ENCODE results near the gene RPL26.
A peak's percentile ranks its signal among the peaks of the same experiment; 100 is the strongest.

Gene RPL26

GRCh38 chr17:8383143-8383822 lies at the start of gene RPL26:
TSS of gene RPL26 (minus strand) at chr17:8383193. CDS start at chr17:8382310, 883 bp downstream.
- DNase-seq (ENCODE audit: low spot score) = peak; percentile 98

- no peak for DNase-seq (ENCODE audit: low spot score)
Measured at GRCh38 chr17:8430966-8431365, 48.0 kb upstream of the RPL26 start.

- no peak for DNase-seq (ENCODE audit: low spot score)
Measured at GRCh38 chr17:8426802-8427201, 43.8 kb upstream of the RPL26 start.

- no peak for DNase-seq (ENCODE audit: low spot score)
Measured at GRCh38 chr17:8426094-8426720, 43.2 kb upstream of the RPL26 start.

DNA sequence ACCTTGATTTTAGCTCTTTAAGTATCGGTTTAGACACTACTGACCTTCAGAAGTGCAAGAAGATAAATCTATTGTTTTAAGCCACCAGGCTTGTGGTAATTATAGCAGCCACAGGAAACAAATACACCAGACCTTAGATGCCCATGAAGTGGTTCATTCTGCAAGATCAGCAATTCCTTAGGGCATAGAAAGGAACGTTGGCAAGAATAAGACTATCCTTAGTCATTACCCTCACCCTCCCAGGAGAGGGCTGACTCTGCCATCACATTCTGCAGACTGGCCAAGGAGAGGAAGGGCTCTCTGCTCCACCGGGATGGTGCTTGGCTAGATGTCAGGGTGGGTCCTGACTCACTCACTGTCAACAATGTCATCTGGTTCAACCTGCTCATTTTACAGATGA lies 38.6 kb upstream of the RPL26 start:
- DNase-seq (ENCODE audit: low spot score) = no peak

- peak; percentile 71 for DNase-seq (ENCODE audit: low spot score)
Measured at GRCh38 chr17:8420041-8420934, 37.3 kb upstream of the RPL26 start.

DNA sequence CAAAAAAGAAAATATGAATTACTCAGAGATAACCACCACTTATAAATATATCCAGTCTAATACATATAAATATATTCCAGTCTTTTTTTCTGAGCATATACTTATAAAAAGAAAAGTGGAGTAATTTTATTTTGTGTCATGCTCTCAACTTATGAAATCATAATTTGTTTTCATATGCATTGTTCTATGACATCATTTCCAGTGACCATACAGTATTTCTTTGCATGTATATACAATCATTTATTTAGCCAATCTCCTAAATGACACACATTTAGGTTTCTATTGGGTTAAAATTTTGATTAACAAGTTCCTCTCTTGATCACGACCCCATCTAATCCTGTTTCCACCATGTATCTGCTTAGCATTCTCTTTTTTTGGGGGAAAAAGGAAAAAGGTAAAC lies 36.3 kb upstream of the RPL26 start:
- no peak for DNase-seq (ENCODE audit: low spot score)

GRCh38 chr17:8418471-8418870 lies 35.5 kb upstream of the RPL26 start:
- no peak for DNase-seq (ENCODE audit: low spot score)

DNA sequence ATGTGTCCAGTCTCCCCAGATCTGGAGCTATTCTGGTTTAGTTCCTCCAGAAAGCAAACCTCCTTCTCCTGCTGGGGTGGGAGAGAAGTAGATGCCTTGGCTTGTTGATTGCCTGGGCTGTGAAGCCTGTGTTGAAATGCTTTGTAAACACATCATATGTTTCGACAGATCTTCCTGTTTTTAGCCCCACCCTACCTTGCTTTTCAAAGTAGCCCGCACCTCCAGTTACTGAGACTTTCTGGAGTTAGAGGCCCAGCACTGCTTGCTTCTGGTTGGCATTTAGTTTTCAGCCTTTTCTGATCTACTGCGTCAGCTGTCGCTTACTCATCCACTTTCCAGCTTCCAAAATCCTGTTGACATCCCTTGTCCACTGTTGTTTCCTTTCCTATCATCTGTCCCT lies 34.8 kb upstream of the RPL26 start:
- DNase-seq (ENCODE audit: low spot score) = no peak

DNA sequence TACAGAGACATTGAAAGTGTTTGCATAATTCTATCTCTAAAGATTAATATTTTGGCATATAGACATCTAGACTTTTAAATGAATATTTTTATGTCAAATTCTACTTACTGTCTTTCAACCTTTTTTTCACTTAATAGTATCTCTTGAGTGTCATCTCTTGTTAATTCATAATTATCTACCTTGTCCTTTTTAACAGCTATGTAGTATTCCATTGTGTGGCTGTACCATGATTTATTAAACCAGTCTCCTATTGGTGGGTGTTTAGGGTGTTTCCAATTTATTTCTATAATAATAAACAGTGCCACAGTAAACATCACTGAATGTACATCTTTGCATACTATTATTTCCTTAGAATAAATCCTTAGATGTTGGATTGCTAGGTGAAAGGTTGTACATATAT lies 30.9 kb upstream of the RPL26 start:
- no peak for DNase-seq (ENCODE audit: low spot score)

GRCh38 chr17:8413328-8413727 lies 30.3 kb upstream of the RPL26 start:
- DNase-seq (ENCODE audit: low spot score) = no peak

DNA sequence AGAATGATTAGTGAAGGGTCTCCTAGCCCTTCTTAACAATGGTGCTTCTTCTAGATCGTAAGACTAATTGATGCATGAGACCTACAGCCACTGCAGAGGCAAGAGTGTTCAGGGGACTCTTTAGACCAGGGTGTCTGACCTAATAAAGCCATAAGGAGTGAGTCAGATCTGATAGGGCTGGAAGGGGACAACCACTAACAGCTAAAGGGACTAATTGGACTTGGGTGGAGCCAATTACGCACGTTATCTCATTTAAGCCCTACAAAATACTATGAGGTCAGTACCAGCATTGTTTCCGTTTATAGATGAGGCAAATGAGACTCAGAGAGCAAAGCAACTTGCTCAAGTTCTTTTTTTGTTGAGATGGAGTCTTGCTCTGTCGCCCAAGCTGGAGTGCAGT lies 29.1 kb upstream of the RPL26 start:
- no peak for DNase-seq (ENCODE audit: low spot score)

GRCh38 chr17:8410883-8411238 lies 27.9 kb upstream of the RPL26 start:
- DNase-seq (ENCODE audit: low spot score) = no peak

DNA sequence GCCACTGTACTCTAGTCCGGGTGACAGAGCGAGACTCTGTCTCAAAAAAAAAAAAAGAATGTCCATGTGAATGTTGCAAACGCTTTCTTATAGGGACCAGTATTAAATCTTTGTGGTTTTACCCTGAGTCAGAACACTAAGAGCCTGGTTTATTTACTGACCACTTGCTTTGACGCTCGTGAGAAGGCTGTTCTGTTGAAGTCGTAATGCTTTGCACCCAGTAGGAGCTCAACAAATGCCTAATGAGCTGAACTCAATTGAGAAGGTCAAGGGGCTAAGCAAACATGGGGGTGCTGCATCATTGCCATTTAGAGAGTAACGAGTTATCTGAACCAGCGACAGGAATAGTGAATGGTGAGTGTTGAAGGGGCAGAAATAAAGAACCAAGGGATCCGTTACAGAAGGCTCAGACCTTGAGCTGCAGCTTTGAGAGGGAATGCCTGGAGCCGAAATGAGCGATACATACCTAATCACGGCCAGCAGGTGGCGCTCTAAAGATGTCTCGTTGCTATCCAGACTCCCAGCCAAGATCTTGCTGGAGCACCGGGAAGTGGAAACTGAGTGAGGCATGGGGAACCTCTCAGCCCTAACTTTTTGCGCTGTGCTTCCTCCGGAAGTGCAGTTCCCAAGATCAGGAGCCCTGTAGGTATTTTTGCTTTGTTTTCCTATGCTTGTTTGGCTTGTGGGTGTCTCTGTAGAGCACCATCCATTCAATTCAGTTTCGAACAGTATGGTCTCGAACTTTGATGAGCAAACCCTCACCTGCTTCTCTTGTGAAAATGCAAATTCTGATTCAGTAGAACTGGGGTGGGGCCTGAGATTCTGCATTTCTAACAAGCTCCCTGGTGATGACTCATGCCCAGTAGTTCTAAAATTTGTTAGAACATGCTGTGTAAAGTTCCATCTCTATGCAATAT lies 27.2 kb upstream of the RPL26 start:
- DNase-seq (ENCODE audit: low spot score) = peak; percentile 91

DNA sequence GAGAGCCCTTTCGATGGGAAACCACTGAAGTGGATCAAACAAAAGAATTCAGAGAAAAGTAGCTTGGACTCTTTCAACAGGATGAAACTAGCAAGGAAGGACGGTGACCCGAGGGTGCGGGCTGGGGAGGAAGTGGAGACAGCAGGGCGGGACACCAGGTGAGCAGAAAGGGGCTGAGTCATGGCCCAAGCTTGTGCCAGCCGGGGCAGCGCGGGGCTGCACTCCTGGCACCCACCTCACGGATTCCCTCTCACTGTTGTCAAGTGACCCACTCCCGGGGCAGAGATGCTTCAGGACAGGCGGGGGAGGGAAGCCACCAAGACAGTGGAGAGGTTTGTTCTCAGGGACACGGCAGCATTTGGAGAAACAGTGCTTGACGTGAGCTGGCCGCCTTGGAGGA lies 25.4 kb upstream of the RPL26 start:
- peak; percentile 77 for DNase-seq (ENCODE audit: low spot score)

DNA sequence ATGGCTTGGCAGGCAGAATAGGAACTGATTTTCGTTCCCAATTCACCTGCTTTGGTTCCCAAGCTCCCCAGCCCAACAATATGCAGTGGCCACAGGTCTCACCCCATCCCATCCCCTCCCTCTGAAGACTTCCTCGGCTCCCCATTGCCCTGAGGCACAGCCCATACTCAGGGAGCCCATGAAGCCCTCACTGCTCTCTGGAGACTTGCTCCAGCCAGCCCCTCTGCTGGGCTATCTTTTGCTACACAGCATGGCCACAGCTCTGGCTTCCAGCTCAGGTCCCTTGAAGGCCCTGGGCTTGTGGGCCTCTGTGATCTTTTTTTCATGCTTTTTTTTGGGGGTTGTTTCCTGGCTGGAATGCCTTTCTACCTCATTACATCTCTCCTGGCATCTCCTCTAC lies 23.2 kb upstream of the RPL26 start:
- no peak for DNase-seq (ENCODE audit: low spot score)

GRCh38 chr17:8405499-8406016 lies 22.6 kb upstream of the RPL26 start:
- DNase-seq (ENCODE audit: low spot score) = no peak

GRCh38 chr17:8402921-8403536 lies 20.0 kb upstream of the RPL26 start:
- DNase-seq (ENCODE audit: low spot score) = no peak

- no peak for DNase-seq (ENCODE audit: low spot score)
Measured at GRCh38 chr17:8401107-8401506, 18.1 kb upstream of the RPL26 start.

DNA sequence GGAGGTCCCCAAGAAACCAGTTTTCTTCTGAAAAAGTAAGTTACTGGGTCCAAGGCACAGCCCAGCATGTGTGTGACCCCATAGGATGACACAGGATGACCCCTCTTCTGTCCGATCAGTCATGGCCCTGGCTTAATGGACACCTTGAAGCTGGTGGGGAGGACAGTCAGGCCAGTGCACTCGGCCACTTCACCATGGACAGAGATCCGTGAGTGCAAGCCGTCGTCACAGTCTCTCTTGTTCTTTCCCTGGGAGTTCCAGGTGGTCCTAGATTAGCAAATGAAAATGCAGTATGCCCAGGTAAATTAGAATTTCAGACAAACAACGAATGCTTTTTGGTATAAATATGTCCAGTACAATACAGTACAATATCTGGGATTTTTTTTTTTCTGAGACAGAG lies 16.0 kb upstream of the RPL26 start:
- no peak for DNase-seq (ENCODE audit: low spot score)

DNA sequence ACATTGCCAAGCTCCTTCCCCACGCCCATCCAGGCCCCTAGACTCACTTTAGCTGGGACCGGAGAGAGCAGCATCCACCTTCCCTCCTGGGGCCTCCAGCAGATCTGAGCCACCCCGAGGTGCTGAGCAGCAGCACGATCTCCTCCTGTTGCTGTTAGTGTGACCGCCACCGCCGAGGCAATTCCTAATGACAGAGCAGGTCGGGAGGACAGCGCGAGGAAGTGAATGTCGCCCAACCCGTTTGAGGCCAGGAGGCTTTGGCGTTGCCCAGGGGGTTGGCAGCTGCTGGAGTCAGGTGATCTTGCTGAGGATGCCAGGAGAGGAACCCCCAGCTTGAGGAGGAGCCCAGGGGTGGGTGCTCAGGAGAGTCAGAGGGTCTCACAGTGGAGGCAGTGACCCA lies 14.6 kb upstream of the RPL26 start, which contains the start of gene RNF222:
Gene RNF222, minus strand, starts transcription at position 192 of the 400 bp plus-strand sequence. CDS start 4,366 bp downstream, outside the sequence.
- DNase-seq (ENCODE audit: low spot score) = no peak
